ENCODE results near the gene CTH.
"Not testable (repeated sequence)": the region's sequence is repeated elsewhere in the genome, so short reads cannot be mapped to it uniquely, and the experiment has no call there.

The CTH gene

DNA sequence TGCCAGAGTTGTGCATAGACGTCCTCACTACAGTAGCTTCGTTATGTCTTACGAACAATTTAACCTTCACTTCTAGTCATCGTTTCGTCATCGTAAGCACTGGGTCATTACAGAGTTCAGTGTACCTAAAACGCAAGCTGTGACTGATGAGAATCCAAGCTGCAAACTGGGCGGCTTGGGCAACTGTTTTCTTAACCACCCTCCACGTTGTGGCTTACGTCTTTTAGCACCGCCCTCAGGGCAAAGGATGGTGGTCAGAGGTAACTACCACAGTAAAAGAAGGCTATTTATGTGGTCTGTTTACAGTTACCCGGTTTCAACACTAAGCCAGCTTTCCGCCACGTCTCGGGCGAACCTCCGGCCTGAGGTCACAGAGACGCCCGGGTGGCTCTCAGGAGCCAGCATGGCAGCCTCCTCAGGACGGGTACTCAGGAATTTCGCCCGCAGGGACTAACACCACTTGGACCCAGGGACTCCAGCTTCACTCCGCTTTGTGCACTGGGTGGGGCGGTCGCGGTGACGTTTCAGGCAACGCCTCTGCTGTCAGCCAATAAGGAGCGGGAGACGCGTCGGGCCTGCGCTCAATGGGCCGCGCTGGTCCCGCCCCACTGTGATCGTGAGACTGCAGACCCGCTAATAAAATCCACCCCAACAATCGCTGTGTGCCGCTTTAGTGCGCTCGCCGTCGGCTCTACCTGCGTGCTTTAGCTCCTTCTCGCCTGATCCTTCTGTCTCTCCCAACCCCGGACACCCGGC, at the start of gene CTH:
Gene CTH, plus strand, starts transcription at position 665 of the 756 bp plus-strand sequence. CDS start 148 bp downstream, outside the sequence.
- DNase-seq (ENCODE audit: low spot score), result peak; percentile 97

- DNase-seq (ENCODE audit: low spot score), result no peak
Measured at GRCh38 chr1:70361727-70362398, 49.2 kb upstream of the CTH start.

DNA sequence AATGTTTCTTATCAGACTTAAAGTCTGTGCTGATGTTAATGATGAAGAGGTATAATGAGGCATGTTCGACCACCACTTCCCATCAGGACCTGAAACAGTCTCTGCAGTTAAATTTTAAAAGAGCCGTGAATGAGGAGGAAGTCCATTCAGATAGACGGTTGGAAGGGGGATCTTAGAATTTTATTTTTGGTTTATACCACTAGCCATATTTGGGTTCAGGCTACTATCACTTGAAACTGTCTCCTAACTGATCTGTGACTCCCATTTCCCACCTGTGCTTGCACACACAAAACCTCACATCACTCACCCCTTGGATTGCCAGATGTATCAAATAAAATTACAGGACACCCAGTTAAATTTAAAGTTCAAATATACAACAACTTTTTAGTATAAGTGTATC, 46.6 kb upstream of the CTH start:
- no peak for DNase-seq (ENCODE audit: low spot score)

GRCh38 chr1:70366425-70366952, 44.6 kb upstream of the CTH start:
- not testable (repeated sequence) for DNase-seq (ENCODE audit: low spot score)

- not testable (repeated sequence) for DNase-seq (ENCODE audit: low spot score)
Measured at GRCh38 chr1:70366997-70367396, 44.1 kb upstream of the CTH start.

DNA sequence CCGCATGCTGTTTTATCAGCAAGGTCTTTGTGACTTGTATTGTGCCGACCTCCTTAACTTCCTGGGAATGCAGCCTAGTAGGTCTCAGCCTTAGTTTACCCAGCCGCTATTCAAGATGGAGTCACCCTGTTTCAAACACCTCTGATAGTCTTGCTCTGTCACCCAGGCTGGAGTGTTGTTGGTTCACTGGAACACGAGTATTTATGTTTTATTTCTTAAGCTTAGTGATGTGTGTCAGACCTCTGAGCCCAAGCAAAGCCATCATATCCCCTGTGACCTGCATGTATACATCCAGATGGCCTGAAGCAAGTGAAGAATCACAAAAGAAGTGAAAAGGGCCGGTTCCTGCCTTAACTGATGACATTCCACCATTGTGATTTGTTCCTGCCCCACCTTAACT, 43.7 kb upstream of the CTH start:
- DNase-seq (ENCODE audit: low spot score), result not testable (repeated sequence)

- not testable (repeated sequence) for DNase-seq (ENCODE audit: low spot score)
Measured at GRCh38 chr1:70371586-70371985, 39.5 kb upstream of the CTH start.

GRCh38 chr1:70372426-70372825, 38.6 kb upstream of the CTH start:
- DNase-seq (ENCODE audit: low spot score), result no peak

- not testable (repeated sequence) for DNase-seq (ENCODE audit: low spot score)
Measured at GRCh38 chr1:70373580-70373979, 37.5 kb upstream of the CTH start.

DNA sequence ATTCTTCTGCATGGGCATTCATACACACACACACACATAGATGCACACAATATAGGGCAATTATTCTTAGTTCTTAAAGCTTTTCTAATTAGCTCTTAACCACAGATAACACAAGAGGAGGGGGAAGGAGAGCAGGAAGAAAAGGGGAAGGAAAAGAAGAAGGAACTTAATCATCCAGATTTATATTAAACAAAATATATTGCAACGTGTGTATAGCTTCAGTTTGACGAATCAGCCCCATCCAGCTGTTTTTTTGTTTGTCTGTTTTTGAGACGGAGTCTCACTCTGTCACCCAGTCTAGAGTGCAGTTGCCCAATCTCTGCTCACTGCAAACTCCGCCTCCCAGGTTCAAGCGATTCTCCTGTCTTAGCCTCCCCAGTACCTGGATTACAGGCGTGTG, 34.9 kb upstream of the CTH start:
- no peak for DNase-seq (ENCODE audit: low spot score)

DNA sequence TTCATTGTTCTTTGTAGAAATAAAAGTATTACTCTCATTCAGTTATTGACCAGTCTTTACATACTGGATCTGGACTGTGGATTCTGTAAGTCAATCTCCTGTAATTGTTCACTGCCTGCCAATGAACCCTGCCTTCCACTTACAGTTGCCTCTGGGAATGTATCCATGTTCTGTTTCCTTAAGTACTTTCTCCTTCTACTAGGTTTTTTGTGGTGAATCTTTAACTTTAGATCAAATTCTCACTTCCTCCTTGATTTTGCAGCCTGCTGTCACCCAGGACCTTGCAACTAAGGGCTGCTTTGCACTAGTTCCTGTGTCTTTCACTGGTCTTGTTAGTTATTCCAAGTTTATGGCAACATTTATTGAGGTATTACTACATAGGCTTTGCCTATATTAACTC, 28.4 kb upstream of the CTH start:
- DNase-seq (ENCODE audit: low spot score), result no peak

DNA sequence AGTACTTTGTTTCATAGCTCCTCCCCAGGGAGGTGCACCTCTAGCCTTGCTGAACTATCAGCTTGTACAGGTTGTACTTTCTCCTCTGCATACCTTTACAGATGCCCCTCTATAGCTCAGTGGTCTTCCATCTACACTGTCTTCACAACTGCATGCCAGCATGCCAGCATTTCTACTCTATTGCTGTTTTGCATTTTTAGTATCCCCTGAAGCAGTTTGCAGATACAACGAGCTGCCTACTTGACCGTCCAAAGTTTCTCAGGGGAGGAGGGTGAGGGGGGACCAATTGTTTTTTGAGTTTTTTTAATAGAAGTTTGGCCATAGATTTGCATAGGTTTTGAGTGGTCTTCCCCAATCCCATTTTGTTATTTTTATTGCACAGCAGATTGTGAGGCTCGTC, 27.6 kb upstream of the CTH start:
- DNase-seq (ENCODE audit: low spot score), result no peak

- no peak for DNase-seq (ENCODE audit: low spot score)
Measured at GRCh38 chr1:70384542-70384941, 26.5 kb upstream of the CTH start.

- no peak for DNase-seq (ENCODE audit: low spot score)
Measured at GRCh38 chr1:70385477-70385876, 25.6 kb upstream of the CTH start.

DNA sequence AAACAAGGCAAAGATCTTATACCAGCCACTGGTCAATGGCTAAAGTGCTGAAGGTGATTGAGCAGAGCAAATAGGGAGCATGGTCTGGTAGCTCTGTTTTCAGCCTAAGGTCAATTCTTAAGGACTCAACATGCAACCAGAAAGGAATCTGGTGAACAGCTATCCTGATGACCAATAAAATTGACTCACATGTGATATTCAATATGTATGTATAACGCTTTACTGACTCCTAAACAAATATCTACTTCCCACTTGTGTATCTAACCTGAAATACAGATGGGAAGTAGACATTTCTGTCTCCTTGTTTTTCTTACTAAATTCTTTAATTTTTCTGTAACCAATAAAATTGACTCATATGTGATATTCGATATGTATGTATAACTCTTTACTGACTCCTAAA, 24.9 kb upstream of the CTH start:
- DNase-seq (ENCODE audit: low spot score), result no peak

DNA sequence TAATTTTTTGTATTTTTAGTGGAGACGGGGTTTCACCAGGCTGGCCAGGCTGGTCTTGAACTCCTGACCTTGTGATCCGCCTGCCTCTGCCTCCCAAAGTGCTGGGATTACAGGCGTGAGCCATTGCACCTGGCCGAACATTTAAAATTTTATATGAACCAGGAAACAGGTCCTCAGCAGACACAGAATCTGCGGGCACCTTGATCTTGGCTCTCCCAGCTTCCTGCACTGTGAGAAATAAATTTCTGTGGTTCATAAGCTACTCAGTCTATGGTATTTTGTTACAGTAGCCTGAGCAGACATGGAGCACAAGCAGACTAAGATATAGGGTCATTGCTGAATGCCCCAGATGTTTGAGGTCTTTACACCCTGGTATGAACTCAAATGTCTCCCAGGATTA, 23.6 kb upstream of the CTH start:
- no peak for DNase-seq (ENCODE audit: low spot score)

DNA sequence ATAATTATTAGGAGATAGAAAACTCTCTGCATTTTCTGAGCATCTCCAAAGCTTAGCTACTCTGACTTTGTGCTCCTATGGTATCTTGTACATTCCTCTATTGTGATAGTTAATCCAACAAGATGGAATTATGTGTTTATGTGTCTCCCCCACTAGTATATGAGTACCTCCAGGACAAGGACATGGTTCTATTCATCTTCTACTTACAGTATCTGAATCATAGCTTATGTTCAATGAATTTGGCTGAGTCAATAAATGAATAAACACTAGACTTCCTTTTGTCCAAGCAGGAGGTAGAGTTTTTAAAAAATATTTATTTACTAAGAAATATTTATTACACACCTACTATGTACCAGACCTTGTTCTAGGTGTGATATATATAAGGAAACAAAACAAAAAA, 18.4 kb upstream of the CTH start:
- DNase-seq (ENCODE audit: low spot score), result no peak

DNA sequence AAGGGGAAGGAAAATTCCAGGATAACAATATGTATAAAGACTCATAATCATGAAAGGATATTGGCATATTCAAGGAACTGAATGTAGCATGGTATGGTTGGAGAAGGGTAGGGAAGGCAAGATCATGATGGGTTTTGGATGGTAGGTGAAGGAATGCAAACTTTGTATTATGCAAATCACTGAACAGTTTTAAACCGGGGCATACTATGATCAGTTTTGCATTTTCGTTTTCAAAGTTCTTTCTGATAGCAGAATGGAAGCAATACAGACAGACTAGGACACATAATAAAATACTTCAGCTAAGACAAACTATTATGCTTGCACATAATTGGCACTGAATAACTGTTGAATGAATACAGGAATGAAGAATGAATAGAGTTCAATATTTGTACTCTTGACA, 14.5 kb upstream of the CTH start:
- DNase-seq (ENCODE audit: low spot score), result no peak

GRCh38 chr1:70397013-70397412, 14.1 kb upstream of the CTH start:
- DNase-seq (ENCODE audit: low spot score), result no peak

- no peak for DNase-seq (ENCODE audit: low spot score)
Measured at GRCh38 chr1:70400335-70400734, 10.7 kb upstream of the CTH start.

DNA sequence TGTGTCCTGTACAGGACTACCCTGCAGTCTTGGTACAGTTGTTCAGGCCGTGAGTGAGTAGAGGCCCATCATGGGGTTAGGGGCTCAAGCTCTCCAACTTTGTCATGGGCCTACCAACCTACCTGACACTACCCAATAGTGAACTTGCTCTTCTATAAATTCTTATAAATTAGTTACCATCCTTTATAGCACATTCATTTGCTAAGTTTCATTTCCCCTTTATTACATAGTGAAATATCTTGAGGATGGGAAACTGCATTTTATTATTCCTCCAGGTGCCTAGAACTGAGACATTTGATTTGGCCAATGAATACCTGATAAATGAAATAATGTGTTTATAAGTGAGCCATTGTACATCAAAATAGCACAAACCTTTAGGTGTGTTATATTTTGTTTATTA, 9.1 kb upstream of the CTH start:
- DNase-seq (ENCODE audit: low spot score), result no peak

DNA sequence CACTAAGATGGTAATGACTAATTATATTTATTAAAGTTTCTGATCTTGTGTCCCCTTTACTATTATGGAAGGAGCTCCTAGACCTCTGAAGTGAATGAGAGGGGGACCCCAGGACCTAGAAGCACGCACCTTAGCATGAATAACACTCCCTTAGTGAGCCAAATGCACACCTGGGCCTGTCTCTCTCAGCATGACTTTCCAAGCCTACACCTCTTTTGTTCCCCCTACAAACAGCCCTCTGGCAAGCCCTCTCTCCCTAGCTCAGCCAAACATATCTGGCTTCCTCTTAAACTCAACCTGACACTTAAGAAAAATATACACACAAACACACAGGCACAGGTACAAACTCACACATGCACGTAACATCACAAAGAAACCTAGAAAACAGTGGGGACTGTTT, 7.3 kb upstream of the CTH start:
- DNase-seq (ENCODE audit: low spot score), result no peak

DNA sequence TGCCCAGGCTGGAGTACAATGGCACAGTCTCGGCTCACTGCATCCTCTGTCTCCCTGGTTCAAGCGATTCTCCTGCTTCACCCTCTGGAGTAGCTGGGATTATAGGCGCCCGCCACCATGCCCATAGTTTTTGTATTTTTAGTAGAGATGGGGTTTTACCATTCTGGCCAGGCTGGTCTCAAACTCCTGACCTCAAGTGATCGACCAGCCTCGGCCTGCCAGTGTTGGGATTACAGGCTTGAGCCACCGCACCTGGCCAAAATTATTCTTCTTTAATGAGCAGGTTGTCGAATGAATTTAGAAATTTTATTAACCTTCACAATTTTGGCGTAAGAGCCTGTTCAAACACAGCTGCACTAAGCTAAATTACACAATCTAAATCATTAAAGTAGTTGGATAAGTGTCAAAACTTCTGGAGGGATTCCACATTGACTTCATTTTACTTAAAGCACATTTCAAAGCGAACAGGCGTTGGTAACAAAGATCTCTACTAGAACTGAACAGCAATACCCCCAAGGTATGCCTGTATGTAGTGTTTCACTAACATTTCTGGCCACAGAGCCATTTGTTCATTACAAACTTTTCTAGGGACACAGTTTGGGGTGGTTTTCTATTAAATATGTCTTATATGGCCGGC, 5.2 kb upstream of the CTH start:
- no peak for DNase-seq (ENCODE audit: low spot score)
